Skeletal muscle satellite cell (primary cell): ENCODE measurements around the gene SCARB1. TPM values are rescaled to one million over a fixed set of nuclear protein-coding genes. Genes with fewer than 3 reads are reported as not detected.

Experiments
- H3K27me3 ChIP-seq: 2 replicates; pipeline ENCODE4 v1.7.0; 2013; ENCODE audit warnings: low read length; ENCODE audit not compliant: control insufficient read depth, insufficient read depth
- H3K36me3 ChIP-seq: 2 replicates; pipeline ENCODE4 v1.7.0; 2013; ENCODE audit warnings: mild to moderate bottlenecking, control low read depth, low read length; ENCODE audit not compliant: insufficient read depth
- H3K4me1 ChIP-seq: 2 replicates; pipeline ENCODE4 v1.7.0; 2013; ENCODE audit warnings: low read length; ENCODE audit not compliant: control insufficient read depth, insufficient read depth
- H3K4me2 ChIP-seq: 2 replicates; pipeline ENCODE4 v1.7.0; 2013; ENCODE audit warnings: mild to moderate bottlenecking, low read length
- H3K4me3 ChIP-seq: 2 replicates; pipeline ENCODE4 v1.7.0; 2013; ENCODE audit warnings: low read length
- H3K9ac ChIP-seq: 2 replicates; pipeline ENCODE4 v1.7.0; 2013; ENCODE audit warnings: mild to moderate bottlenecking, low read depth, low read length, moderate library complexity
- H3K9me3 ChIP-seq: replicated peaks from 2 replicates; pipeline ENCODE4 v1.7.0; 2013; ENCODE audit warnings: mild to moderate bottlenecking, control low read depth, low read length
- small RNA-seq: library from RNA; depleted of rRNA; stranded (forward); fragments of <200 nt; gene quantifications from one replicate; pipeline ENCODE3, GENCODE V24; 2012

The SCARB1 gene

DNA sequence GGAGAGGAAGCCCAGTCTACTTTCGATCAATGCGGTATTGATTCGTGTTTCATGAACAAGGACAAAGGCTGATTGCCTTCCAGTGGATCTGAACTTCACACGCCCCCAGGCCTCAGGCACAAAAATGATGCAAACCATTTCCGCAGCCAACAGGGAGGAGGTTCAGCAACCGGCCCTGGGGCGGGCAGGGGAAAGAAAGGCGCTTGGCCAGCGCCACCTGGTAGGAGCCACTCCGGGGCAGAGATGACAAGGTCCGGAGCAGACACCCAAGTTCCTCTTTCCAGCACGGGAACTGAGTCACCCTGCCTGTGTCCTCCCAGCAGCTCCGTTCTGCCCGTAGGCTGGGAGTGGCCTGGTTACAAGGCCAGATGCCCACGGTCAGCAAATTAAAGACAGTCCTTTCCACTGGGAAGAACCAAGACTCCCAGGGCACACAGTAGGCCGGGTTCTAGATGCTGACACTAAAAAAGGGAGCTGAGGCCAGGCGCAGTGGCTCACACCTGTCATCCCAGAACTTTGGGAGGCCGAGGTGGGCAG, 136.3 kb downstream of the SCARB1 start:
- Histone ChIP-seq H3K9ac (no peak overlapping the region), H3K4me2 (peak overlapping the region; percentile 58), H3K4me1 (peaks cover 14% of the 10 kb centered on the region), H3K27me3 (no peaks in the 10 kb centered on the region), H3K4me3 (no peak overlapping the region), H3K36me3 (no peaks in the 10 kb centered on the region), H3K9me3 (no peaks in the 10 kb centered on the region)

Small RNA genes lying within 50 kb of the gene (small RNA-seq; reads per million reads assigned to genes)
- gene RNU6-927P: not detected
